ENCODE measurements around the gene B4GALNT2. TPM values are rescaled to one million over a fixed set of nuclear protein-coding genes. Genes with fewer than 3 reads are reported as not detected.
A peak's percentile ranks its signal among the peaks of the same experiment; 100 is the strongest.
"Not testable (repeated sequence)": the region's sequence is repeated elsewhere in the genome, so short reads cannot be mapped to it uniquely, and the experiment has no call there.

Gene B4GALNT2
- total and polyA plus RNA-seq, 2 experiments from 2014 or later, result not detected

GRCh38 chr17:49180303-49180702, 47.7 kb downstream of the B4GALNT2 start:
- Histone ChIP-seq H3K27ac (no peak overlapping the region), H3K4me3 (no peak overlapping the region), H3K36me3 (no peaks in the 10 kb centered on the region), H3K4me1 (ENCODE audit: low read depth) (no peaks in the 10 kb centered on the region), H3K27me3 (no peaks in the 10 kb centered on the region), H3K9me3 (ENCODE audit: low read depth) (peaks cover 3% of the 10 kb centered on the region)
- peak; percentile 52 to 72 for DNase-seq (ENCODE audit: low read depth in 1 of 2, low spot score in 1 of 2)
- TF ChIP-seq CTCF (IDR thresholded peaks at IDR 0.05; ENCODE audit: low read depth, low read length), result peak; percentile 91

GRCh38 chr17:49180998-49181635, 48.5 kb downstream of the B4GALNT2 start:
- Histone ChIP-seq H3K36me3 (no peaks in the 10 kb centered on the region), H3K4me1 (ENCODE audit: low read depth) (no peaks in the 10 kb centered on the region), H3K4me3 (no peak overlapping the region), H3K27me3 (no peaks in the 10 kb centered on the region), H3K9me3 (ENCODE audit: low read depth) (peaks cover 3% of the 10 kb centered on the region), H3K27ac (no peak overlapping the region)
- no peak for TF ChIP-seq CTCF (IDR thresholded peaks at IDR 0.05; ENCODE audit: low read depth, low read length)
- no peak for DNase-seq (ENCODE audit: low read depth in 1 of 2, low spot score in 1 of 2)

- Histone ChIP-seq H3K27ac (no peak overlapping the region), H3K27me3 (no peaks in the 10 kb centered on the region), H3K36me3 (no peaks in the 10 kb centered on the region), H3K9me3 (ENCODE audit: low read depth) (no peaks in the 10 kb centered on the region), H3K4me1 (ENCODE audit: low read depth) (no peaks in the 10 kb centered on the region), H3K4me3 (no peak overlapping the region)
- DNase-seq (ENCODE audit: low read depth in 1 of 2, low spot score in 1 of 2), result no peak
- no peak for TF ChIP-seq CTCF (IDR thresholded peaks at IDR 0.05; ENCODE audit: low read depth, low read length)
Observed at GRCh38 chr17:49183341-49183740, 50.8 kb downstream of the B4GALNT2 start.

GRCh38 chr17:49183801-49184200, 51.2 kb downstream of the B4GALNT2 start:
- no peak for TF ChIP-seq CTCF (IDR thresholded peaks at IDR 0.05; ENCODE audit: low read depth, low read length)
- Histone ChIP-seq H3K27me3 (no peaks in the 10 kb centered on the region), H3K9me3 (ENCODE audit: low read depth) (no peaks in the 10 kb centered on the region), H3K4me1 (ENCODE audit: low read depth) (no peaks in the 10 kb centered on the region), H3K27ac (no peak overlapping the region), H3K36me3 (no peaks in the 10 kb centered on the region), H3K4me3 (no peak overlapping the region)
- DNase-seq (ENCODE audit: low read depth in 1 of 2, low spot score in 1 of 2), result no peak

GRCh38 chr17:49184522-49184921, 52.0 kb downstream of the B4GALNT2 start:
- not testable (repeated sequence) for H3K4me1 ChIP-seq (ENCODE audit: low read depth); H3K9me3 ChIP-seq (ENCODE audit: low read depth); DNase-seq (ENCODE audit: low read depth in 1 of 2, low spot score in 1 of 2); H3K27me3 ChIP-seq; H3K4me3 ChIP-seq; H3K27ac ChIP-seq; H3K36me3 ChIP-seq

- not testable (repeated sequence) for H3K36me3 ChIP-seq; H3K9me3 ChIP-seq (ENCODE audit: low read depth); DNase-seq (ENCODE audit: low read depth in 1 of 2, low spot score in 1 of 2); H3K27me3 ChIP-seq; H3K27ac ChIP-seq; H3K4me3 ChIP-seq; H3K4me1 ChIP-seq (ENCODE audit: low read depth)
Observed at GRCh38 chr17:49185381-49185780, 52.8 kb downstream of the B4GALNT2 start.

GRCh38 chr17:49187301-49187700, 54.7 kb downstream of the B4GALNT2 start:
- no peak for TF ChIP-seq CTCF (IDR thresholded peaks at IDR 0.05; ENCODE audit: low read depth, low read length)
- Histone ChIP-seq H3K27ac (no peak overlapping the region), H3K4me1 (ENCODE audit: low read depth) (no peaks in the 10 kb centered on the region)

More at GRCh38 chr17:49187301-49187700, 54.7 kb downstream of the B4GALNT2 start:
- H3K27me3 ChIP-seq, result no peaks in the 10 kb centered on the region
- H3K4me3 ChIP-seq, result no peak overlapping the region
- no peaks in the 10 kb centered on the region for H3K9me3 ChIP-seq (ENCODE audit: low read depth)
- DNase-seq (ENCODE audit: low read depth in 1 of 2, low spot score in 1 of 2), result no peak
- no peaks in the 10 kb centered on the region for H3K36me3 ChIP-seq
